GM12865 (cell line): Measurements from ENCODE around the gene SKA1.
"Not testable (repeated sequence)": the region's sequence is repeated elsewhere in the genome, so short reads cannot be mapped to it uniquely, and the experiment has no call there.

Source experiments
- DNase-seq: peaks from one replicate; pipeline ENCODE4 v3.0.0; 2010; ENCODE audit warnings: low read depth
- H3K4me3 ChIP-seq: 2 replicates; pipeline ENCODE4 v1.5.1; 2011; ENCODE audit warnings: mild to moderate bottlenecking, low read depth, low read length, control low read depth
- TF ChIP-seq, protein P1 (sequence below): IDR thresholded peaks from 2 replicates; pipeline ENCODE4 v1.5.1; 2011; ENCODE audit warnings: low read length, control low read depth, low read depth, inconsistent platforms; ENCODE audit not compliant: insufficient read depth; ENCODE audit errors: missing control alignments

The SKA1 gene

DNA sequence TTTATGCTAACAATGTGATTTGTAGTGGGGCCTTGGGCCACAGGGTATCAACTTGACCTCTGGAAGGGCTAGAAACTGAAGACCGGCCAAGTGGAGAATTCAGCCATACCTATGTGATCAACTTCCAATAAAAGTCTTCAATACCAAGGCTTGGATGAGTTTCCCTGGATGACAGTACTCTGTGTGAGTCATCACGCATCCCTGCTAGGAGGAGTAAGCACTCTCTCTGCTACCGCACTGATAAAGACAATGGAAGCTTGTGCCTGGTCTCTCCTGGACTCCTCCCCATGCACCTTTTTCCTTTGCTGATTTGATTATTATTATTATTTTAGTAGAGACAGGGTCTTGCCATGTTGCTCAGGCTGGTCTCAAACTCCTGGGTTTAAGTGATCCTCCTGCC is 58.1 kb downstream of the SKA1 start:
- TF ChIP-seq, protein P1, sequence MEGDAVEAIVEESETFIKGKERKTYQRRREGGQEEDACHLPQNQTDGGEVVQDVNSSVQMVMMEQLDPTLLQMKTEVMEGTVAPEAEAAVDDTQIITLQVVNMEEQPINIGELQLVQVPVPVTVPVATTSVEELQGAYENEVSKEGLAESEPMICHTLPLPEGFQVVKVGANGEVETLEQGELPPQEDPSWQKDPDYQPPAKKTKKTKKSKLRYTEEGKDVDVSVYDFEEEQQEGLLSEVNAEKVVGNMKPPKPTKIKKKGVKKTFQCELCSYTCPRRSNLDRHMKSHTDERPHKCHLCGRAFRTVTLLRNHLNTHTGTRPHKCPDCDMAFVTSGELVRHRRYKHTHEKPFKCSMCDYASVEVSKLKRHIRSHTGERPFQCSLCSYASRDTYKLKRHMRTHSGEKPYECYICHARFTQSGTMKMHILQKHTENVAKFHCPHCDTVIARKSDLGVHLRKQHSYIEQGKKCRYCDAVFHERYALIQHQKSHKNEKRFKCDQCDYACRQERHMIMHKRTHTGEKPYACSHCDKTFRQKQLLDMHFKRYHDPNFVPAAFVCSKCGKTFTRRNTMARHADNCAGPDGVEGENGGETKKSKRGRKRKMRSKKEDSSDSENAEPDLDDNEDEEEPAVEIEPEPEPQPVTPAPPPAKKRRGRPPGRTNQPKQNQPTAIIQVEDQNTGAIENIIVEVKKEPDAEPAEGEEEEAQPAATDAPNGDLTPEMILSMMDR = no peak
- DNase-seq = no peak
- no peak overlapping the region for H3K4me3 ChIP-seq

DNA sequence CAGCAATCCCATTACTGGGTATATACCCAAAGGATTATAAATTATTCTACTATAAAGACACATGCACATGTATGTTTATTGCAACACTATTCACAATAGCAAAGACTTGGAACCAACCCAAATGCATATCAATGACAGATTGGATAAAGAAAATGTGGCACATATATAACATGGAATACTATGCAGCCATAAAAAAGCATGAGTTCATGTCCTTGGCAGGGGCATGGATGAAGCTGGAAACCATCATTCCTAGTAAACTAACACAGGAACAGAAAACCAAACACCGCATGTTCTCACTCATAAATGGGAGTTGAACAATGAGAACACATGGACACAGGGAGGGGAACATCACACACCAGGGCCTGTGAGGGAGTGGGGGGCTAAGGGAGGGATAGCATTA is 61.9 kb downstream of the SKA1 start:
- DNase-seq, H3K4me3 ChIP-seq: not testable (repeated sequence)

DNA sequence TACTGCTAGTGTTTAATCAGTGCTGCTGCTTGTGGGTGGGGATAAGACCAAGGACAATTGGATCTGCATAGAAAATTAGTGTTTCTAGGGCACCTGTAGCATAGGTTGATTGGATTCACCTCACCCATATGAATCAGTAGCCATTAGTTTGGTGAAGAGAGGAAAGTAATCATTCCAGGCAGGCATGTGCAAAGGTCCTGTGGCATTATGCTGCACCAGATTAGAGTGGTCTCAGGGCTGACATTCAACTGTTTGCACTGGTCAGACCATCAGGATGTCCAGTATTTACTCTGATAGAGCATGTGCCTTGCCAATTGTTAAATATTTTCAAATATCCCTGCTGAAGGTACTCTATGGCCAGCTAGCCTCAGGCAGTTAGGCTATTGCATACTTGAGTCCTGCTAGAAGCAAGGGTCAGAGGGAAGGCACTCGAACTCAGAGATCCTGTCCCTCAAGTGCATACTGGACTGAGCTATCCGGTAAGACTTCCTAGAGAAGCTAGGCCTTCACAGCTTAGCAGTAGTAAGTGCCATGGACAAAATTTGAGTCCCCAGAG is 64.7 kb downstream of the SKA1 start:
- TF ChIP-seq, protein P1 = no peak
- DNase-seq = no peak
- no peak overlapping the region for H3K4me3 ChIP-seq

- TF ChIP-seq, protein P1 = no peak
- no peak for DNase-seq
- no peak overlapping the region for H3K4me3 ChIP-seq
Observed at GRCh38 chr18:50441016-50441415, 66.2 kb downstream of the SKA1 start.

- TF ChIP-seq, protein P1 = no peak
- no peak for DNase-seq
- no peak overlapping the region for H3K4me3 ChIP-seq
Observed at GRCh38 chr18:50441501-50441900, 66.7 kb downstream of the SKA1 start.
